GM19452 (cell line): ENCODE results near the gene PRKCQ.

ENCODE experiments used
- ATAC-seq: cut with Tn5 transposase; IDR thresholded peaks from one replicate; pipeline ENCODE4 v1.9.1; 2021; ENCODE audit not compliant: unreplicated experiment

Gene PRKCQ

GRCh38 chr10:6569259-6569658, 10.8 kb downstream of the PRKCQ start:
- ATAC-seq = no peak

GRCh38 chr10:6567884-6568283, 12.2 kb downstream of the PRKCQ start:
- ATAC-seq = no peak

GRCh38 chr10:6567203-6567703, 12.8 kb downstream of the PRKCQ start:
- ATAC-seq = no peak

GRCh38 chr10:6565588-6565987, 14.5 kb downstream of the PRKCQ start:
- ATAC-seq = no peak

GRCh38 chr10:6564367-6564766, 15.7 kb downstream of the PRKCQ start:
- ATAC-seq = no peak

GRCh38 chr10:6563731-6564130, 16.3 kb downstream of the PRKCQ start:
- ATAC-seq = no peak

- no peak for ATAC-seq
Measured at GRCh38 chr10:6563075-6563474, 17.0 kb downstream of the PRKCQ start.

- ATAC-seq = no peak
Measured at GRCh38 chr10:6562221-6562620, 17.9 kb downstream of the PRKCQ start.

GRCh38 chr10:6561552-6561951, 18.5 kb downstream of the PRKCQ start:
- ATAC-seq = no peak

- no peak for ATAC-seq
Measured at GRCh38 chr10:6558759-6559461, 21.2 kb downstream of the PRKCQ start.

GRCh38 chr10:6558272-6558671, 21.8 kb downstream of the PRKCQ start:
- no peak for ATAC-seq

- ATAC-seq = no peak
Measured at GRCh38 chr10:6553937-6554336, 26.1 kb downstream of the PRKCQ start.

GRCh38 chr10:6543431-6544005, 36.6 kb downstream of the PRKCQ start:
- peak; percentile 65 for ATAC-seq

- ATAC-seq = peak; percentile 40
Measured at GRCh38 chr10:6542999-6543430, 37.1 kb downstream of the PRKCQ start.

GRCh38 chr10:6539833-6540232, 40.2 kb downstream of the PRKCQ start:
- ATAC-seq = no peak

- no peak for ATAC-seq
Measured at GRCh38 chr10:6537770-6538169, 42.3 kb downstream of the PRKCQ start.

- no peak for ATAC-seq
Measured at GRCh38 chr10:6536102-6536501, 44.0 kb downstream of the PRKCQ start.

- no peak for ATAC-seq
Measured at GRCh38 chr10:6535156-6535764, 44.8 kb downstream of the PRKCQ start.

GRCh38 chr10:6532321-6532720, 47.8 kb downstream of the PRKCQ start:
- no peak for ATAC-seq

- no peak for ATAC-seq
Measured at GRCh38 chr10:6530966-6531365, 49.1 kb downstream of the PRKCQ start.

GRCh38 chr10:6530211-6530840, 49.8 kb downstream of the PRKCQ start:
- no peak for ATAC-seq
